Activated CD4-positive, alpha-beta T cell treated with anti-CD3 and anti-CD28 coated beads, Interleukin-10, Interleukin-2, amounts not matched to agents 100 ng/mL and 50 ng/mL, durations not matched to agents 16 hours and 8 hours (primary cell): ENCODE measurements around the gene BHLHA9.
"Not testable (repeated sequence)": the region's sequence is repeated elsewhere in the genome, so short reads cannot be mapped to it uniquely, and the experiment has no call there.

Experiments used
- DNase-seq: peaks from one replicate; pipeline ENCODE4 v3.0.0-alpha.2; 2020

BHLHA9 gene

GRCh38 chr17:1270210-1271029 lies at the start of gene BHLHA9:
Gene BHLHA9, plus strand, starts transcription at chr17:1270444. Its CDS starts 120 bp downstream, at chr17:1270564.
- no peak for DNase-seq

- DNase-seq: no peak
Observed at GRCh38 chr17:1221209-1221608, 49.0 kb upstream of the BHLHA9 start.

GRCh38 chr17:1222321-1222720 lies 47.9 kb upstream of the BHLHA9 start:
- DNase-seq: no peak

- DNase-seq: no peak
Observed at GRCh38 chr17:1223662-1224061, 46.6 kb upstream of the BHLHA9 start.

- DNase-seq: no peak
Observed at GRCh38 chr17:1224330-1224729, 45.9 kb upstream of the BHLHA9 start.

- no peak for DNase-seq
Observed at GRCh38 chr17:1226308-1226707, 43.9 kb upstream of the BHLHA9 start.

GRCh38 chr17:1227365-1227764 lies 42.9 kb upstream of the BHLHA9 start:
- DNase-seq: no peak

- DNase-seq: no peak
Observed at GRCh38 chr17:1227917-1228780, 42.1 kb upstream of the BHLHA9 start.

GRCh38 chr17:1228781-1229348 lies 41.4 kb upstream of the BHLHA9 start:
- no peak for DNase-seq

GRCh38 chr17:1229349-1229899 lies 40.8 kb upstream of the BHLHA9 start:
- peak; percentile 31 for DNase-seq

- DNase-seq: no peak
Observed at GRCh38 chr17:1229900-1230501, 40.2 kb upstream of the BHLHA9 start.

- DNase-seq: no peak
Observed at GRCh38 chr17:1231456-1231855, 38.8 kb upstream of the BHLHA9 start.

GRCh38 chr17:1232331-1232730 lies 37.9 kb upstream of the BHLHA9 start:
- DNase-seq: no peak

GRCh38 chr17:1232786-1233185 lies 37.5 kb upstream of the BHLHA9 start:
- no peak for DNase-seq

- no peak for DNase-seq
Observed at GRCh38 chr17:1234455-1234854, 35.8 kb upstream of the BHLHA9 start.

- DNase-seq: no peak
Observed at GRCh38 chr17:1237471-1237870, 32.8 kb upstream of the BHLHA9 start.

- DNase-seq: no peak
Observed at GRCh38 chr17:1239210-1239609, 31.0 kb upstream of the BHLHA9 start.

- DNase-seq: not testable (repeated sequence)
Observed at GRCh38 chr17:1240426-1240825, 29.8 kb upstream of the BHLHA9 start.

- DNase-seq: no peak
Observed at GRCh38 chr17:1241929-1242328, 28.3 kb upstream of the BHLHA9 start.

- DNase-seq: no peak
Observed at GRCh38 chr17:1244606-1245012, 25.6 kb upstream of the BHLHA9 start.

GRCh38 chr17:1251866-1252608 lies 18.2 kb upstream of the BHLHA9 start:
- no peak for DNase-seq

- DNase-seq: no peak
Observed at GRCh38 chr17:1255041-1255440, 15.2 kb upstream of the BHLHA9 start.
